Chondrocyte (in vitro differentiated cells): ENCODE measurements around the gene CYFIP1. TPM values are rescaled to one million over a fixed set of nuclear protein-coding genes. Genes with fewer than 3 reads are reported as not detected.

Experiments used
- DNase-seq: peaks from one replicate; pipeline ENCODE4 v3.0.0; 2021; ENCODE audit warnings: mixed read lengths, low spot score
- H3K27ac Mint-ChIP-seq: one replicate; pipeline ENCODE4 v1.8.0; 2021; ENCODE audit warnings: mild to moderate bottlenecking, moderate library complexity, mixed read lengths; ENCODE audit not compliant: unreplicated experiment
- H3K27me3 Mint-ChIP-seq: 2 replicates; pipeline ENCODE4 v1.8.0; 2021; ENCODE audit warnings: low read depth, mixed read lengths
- H3K36me3 Mint-ChIP-seq: 2 replicates; pipeline ENCODE4 v1.8.0; 2021; ENCODE audit warnings: low read depth, mixed read lengths
- H3K4me1 Mint-ChIP-seq: 2 replicates; pipeline ENCODE4 v1.8.0; 2021; ENCODE audit warnings: low read depth, mild to moderate bottlenecking, mixed read lengths
- H3K4me3 Mint-ChIP-seq: one replicate; pipeline ENCODE4 v1.8.0; 2021; ENCODE audit warnings: mild to moderate bottlenecking, moderate library complexity, mixed read lengths; ENCODE audit not compliant: unreplicated experiment
- H3K9me3 Mint-ChIP-seq: 2 replicates; pipeline ENCODE4 v1.8.0; 2021; ENCODE audit warnings: low read depth, mixed read lengths
- CTCF ChIP-seq: fragments of 200-600 bp; sonication (generic); IDR thresholded peaks from 2 replicates; pipeline ENCODE4 v1.5.0; 2021; ENCODE audit warnings: antibody characterized with exemption, mild to moderate bottlenecking, moderate library complexity
- total RNA-seq: library from RNA; stranded (reverse); gene quantifications from 3 replicates; pipeline ENCODE4 v1.2.1, GENCODE V29; 2021

Gene CYFIP1
- total RNA-seq, 1 donor from 2014 or later, result 98.5 TPM

- TF ChIP-seq CTCF, result no peak
- DNase-seq, result no peak
- H3K4me3 Mint-ChIP-seq, result no peak overlapping the region
- H3K9me3 Mint-ChIP-seq, result no peaks in the 10 kb centered on the region
- peaks cover 65% of the 10 kb centered on the region for H3K4me1 Mint-ChIP-seq
- no peaks in the 10 kb centered on the region for H3K27me3 Mint-ChIP-seq
- no peaks in the 10 kb centered on the region for H3K36me3 Mint-ChIP-seq
- peak overlapping the region; percentile 65 for H3K27ac Mint-ChIP-seq
Measured at GRCh38 chr15:22960556-22960955, 19.6 kb downstream of the CYFIP1 start.

GRCh38 chr15:22960126-22960525, 20.0 kb downstream of the CYFIP1 start:
- no peak for DNase-seq
- Mint-ChIP-seq H3K27ac (peak overlapping the region; percentile 70), H3K4me1 (peaks cover 66% of the 10 kb centered on the region), H3K9me3 (no peaks in the 10 kb centered on the region), H3K36me3 (no peaks in the 10 kb centered on the region), H3K27me3 (no peaks in the 10 kb centered on the region), H3K4me3 (no peak overlapping the region)
- no peak for TF ChIP-seq CTCF

- no peaks in the 10 kb centered on the region for H3K36me3 Mint-ChIP-seq
- TF ChIP-seq CTCF, result no peak
- no peak for DNase-seq
- no peaks in the 10 kb centered on the region for H3K27me3 Mint-ChIP-seq
- no peak overlapping the region for H3K4me3 Mint-ChIP-seq
- H3K27ac Mint-ChIP-seq, result no peak overlapping the region
- peaks cover 65% of the 10 kb centered on the region for H3K4me1 Mint-ChIP-seq
- H3K9me3 Mint-ChIP-seq, result no peaks in the 10 kb centered on the region
Measured at GRCh38 chr15:22959321-22960101, 20.7 kb downstream of the CYFIP1 start.

- Mint-ChIP-seq H3K27me3 (no peaks in the 10 kb centered on the region), H3K36me3 (no peaks in the 10 kb centered on the region), H3K27ac (no peak overlapping the region), H3K9me3 (no peaks in the 10 kb centered on the region), H3K4me3 (no peak overlapping the region), H3K4me1 (peaks cover 61% of the 10 kb centered on the region)
- TF ChIP-seq CTCF, result no peak
- no peak for DNase-seq
Measured at GRCh38 chr15:22958487-22959280, 21.5 kb downstream of the CYFIP1 start.

GRCh38 chr15:22956978-22957260, 23.2 kb downstream of the CYFIP1 start:
- H3K4me1 Mint-ChIP-seq, result peaks cover 55% of the 10 kb centered on the region
- DNase-seq, result no peak
- no peaks in the 10 kb centered on the region for H3K9me3 Mint-ChIP-seq
- TF ChIP-seq CTCF, result no peak
- H3K4me3 Mint-ChIP-seq, result no peak overlapping the region
- H3K27ac Mint-ChIP-seq, result no peak overlapping the region
- no peaks in the 10 kb centered on the region for H3K36me3 Mint-ChIP-seq
- no peaks in the 10 kb centered on the region for H3K27me3 Mint-ChIP-seq
